ENCODE data around the gene MVB12B. TPM values are rescaled to one million over a fixed set of nuclear protein-coding genes. Genes with fewer than 3 reads are reported as not detected.

Gene MVB12B
- polyA plus RNA-seq, 1 donor from 2014 or later, result 39.5 TPM

DNA sequence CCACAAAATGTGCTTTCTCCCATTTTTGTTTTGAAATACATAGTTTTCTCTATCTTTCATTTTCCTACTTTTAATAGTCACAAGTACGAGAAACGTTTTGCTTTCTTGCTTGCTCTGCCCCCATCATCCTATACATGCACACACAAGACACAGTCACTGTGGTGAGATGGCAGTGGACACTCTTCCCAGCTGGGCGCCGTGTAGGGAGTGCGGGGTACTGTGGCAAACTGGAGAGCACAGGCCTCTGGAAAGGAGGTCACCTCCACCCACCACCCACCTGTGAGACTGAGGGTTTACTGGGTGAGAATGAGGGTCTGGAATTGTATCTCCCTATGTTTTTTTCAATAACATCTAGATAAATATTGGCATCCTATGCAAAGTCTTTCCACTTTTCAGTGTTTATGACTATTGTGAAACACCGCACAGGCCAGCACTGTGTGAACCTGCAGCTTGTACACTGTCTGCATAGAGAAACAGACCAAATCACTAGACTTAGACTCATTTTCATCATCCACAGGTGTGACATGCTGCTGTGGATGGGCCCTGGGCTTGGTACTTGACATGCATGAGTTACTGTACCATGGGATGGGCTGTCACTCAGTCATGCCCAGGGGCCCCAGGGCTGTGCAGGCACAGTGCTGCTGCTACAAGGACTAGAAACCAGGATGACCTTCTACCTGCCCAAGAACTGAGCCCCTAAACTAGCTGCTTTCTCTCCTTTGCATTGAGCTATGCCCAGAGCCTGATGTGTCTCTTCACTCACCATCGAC, 169.0 kb downstream of the MVB12B start:
- peaks cover 12% of the 10 kb centered on the region for H3K27me3 ChIP-seq (ENCODE audit: insufficient read depth, low read depth, low read length)
- no peak overlapping the region for H3K4me2 ChIP-seq (ENCODE audit: low read length)
- H2AFZ ChIP-seq (ENCODE audit: low read depth, low read length), result no peak overlapping the region
- no peaks in the 10 kb centered on the region for H3F3A ChIP-seq (ENCODE audit: insufficient read depth, low read length, poor library complexity, severe bottlenecking)
- no peak overlapping the region for H3K4me3 ChIP-seq (ENCODE audit: low read length)
- no peak overlapping the region for H3K9ac ChIP-seq (ENCODE audit: low read length)
- peaks cover 4% of the 10 kb centered on the region for H4K20me1 ChIP-seq (ENCODE audit: insufficient read depth)
- no peak for TF ChIP-seq RAD21 (conservative IDR thresholded peaks at IDR 0.05)
- no peak for TF ChIP-seq EZH2 (IDR thresholded peaks at IDR 0.05; ENCODE audit: borderline replicate concordance, insufficient read depth, low read length, poor library complexity, severe bottlenecking)
- no peak for TF ChIP-seq EP300 (conservative IDR thresholded peaks at IDR 0.05; ENCODE audit: poor library complexity, severe bottlenecking)
- no peak for TF ChIP-seq POLR2AphosphoS5 (IDR thresholded peaks at IDR 0.05)
- no peak for TF ChIP-seq CTCF (IDR thresholded peaks at IDR 0.05; ENCODE audit: poor library complexity, severe bottlenecking)
- TF ChIP-seq TAF1 (IDR thresholded peaks at IDR 0.05; ENCODE audit: low read depth), result no peak
- TF ChIP-seq MXI1 (conservative IDR thresholded peaks at IDR 0.05; ENCODE audit: poor library complexity, severe bottlenecking), result no peak
- TF ChIP-seq SMC3 (conservative IDR thresholded peaks at IDR 0.05; ENCODE audit: poor library complexity), result no peak
- TF ChIP-seq, protein P1, sequence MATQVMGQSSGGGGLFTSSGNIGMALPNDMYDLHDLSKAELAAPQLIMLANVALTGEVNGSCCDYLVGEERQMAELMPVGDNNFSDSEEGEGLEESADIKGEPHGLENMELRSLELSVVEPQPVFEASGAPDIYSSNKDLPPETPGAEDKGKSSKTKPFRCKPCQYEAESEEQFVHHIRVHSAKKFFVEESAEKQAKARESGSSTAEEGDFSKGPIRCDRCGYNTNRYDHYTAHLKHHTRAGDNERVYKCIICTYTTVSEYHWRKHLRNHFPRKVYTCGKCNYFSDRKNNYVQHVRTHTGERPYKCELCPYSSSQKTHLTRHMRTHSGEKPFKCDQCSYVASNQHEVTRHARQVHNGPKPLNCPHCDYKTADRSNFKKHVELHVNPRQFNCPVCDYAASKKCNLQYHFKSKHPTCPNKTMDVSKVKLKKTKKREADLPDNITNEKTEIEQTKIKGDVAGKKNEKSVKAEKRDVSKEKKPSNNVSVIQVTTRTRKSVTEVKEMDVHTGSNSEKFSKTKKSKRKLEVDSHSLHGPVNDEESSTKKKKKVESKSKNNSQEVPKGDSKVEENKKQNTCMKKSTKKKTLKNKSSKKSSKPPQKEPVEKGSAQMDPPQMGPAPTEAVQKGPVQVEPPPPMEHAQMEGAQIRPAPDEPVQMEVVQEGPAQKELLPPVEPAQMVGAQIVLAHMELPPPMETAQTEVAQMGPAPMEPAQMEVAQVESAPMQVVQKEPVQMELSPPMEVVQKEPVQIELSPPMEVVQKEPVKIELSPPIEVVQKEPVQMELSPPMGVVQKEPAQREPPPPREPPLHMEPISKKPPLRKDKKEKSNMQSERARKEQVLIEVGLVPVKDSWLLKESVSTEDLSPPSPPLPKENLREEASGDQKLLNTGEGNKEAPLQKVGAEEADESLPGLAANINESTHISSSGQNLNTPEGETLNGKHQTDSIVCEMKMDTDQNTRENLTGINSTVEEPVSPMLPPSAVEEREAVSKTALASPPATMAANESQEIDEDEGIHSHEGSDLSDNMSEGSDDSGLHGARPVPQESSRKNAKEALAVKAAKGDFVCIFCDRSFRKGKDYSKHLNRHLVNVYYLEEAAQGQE (IDR thresholded peaks at IDR 0.05; ENCODE audit: borderline replicate concordance), result no peak
- no peaks in the 10 kb centered on the region for H3K9me3 ChIP-seq (ENCODE audit: low read length)
- H3K27ac ChIP-seq (ENCODE audit: low read length), result no peak overlapping the region
- H3K36me3 ChIP-seq (ENCODE audit: insufficient read depth, low read length), result no peaks in the 10 kb centered on the region
- no peaks in the 10 kb centered on the region for H3K79me2 ChIP-seq (replicated peaks; ENCODE audit: insufficient read depth, low read length)
- no peaks in the 10 kb centered on the region for H3K9me2 ChIP-seq (ENCODE audit: insufficient read depth, low read length)

DNA sequence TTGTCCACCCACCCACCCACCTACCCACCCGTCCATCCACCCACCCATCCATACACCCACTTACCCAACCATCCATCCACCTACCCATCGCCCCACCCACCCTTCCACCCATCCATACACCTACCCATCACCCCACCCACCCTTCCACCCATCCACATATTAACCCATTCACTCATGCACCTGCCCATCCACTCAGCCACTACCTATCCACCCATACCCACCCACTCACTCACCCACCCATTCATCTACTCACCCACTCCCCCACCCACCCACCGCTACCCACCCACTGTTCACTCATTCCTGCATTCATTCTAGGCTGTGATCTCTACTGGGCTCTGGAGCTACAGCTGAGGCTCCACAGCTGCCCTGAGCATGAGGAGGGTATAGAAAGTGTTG, 169.6 kb downstream of the MVB12B start:
- no peak for TF ChIP-seq EZH2 (IDR thresholded peaks at IDR 0.05; ENCODE audit: borderline replicate concordance, insufficient read depth, low read length, poor library complexity, severe bottlenecking)
- TF ChIP-seq, protein P1 (IDR thresholded peaks at IDR 0.05; ENCODE audit: borderline replicate concordance), result no peak
- no peak overlapping the region for H3K4me2 ChIP-seq (ENCODE audit: low read length)
- no peak overlapping the region for H3K27ac ChIP-seq (ENCODE audit: low read length)
- H3K9me2 ChIP-seq (ENCODE audit: insufficient read depth, low read length), result no peaks in the 10 kb centered on the region
- H3K9ac ChIP-seq (ENCODE audit: low read length), result no peak overlapping the region
- H3K27me3 ChIP-seq (ENCODE audit: insufficient read depth, low read depth, low read length), result peaks cover 14% of the 10 kb centered on the region
- no peaks in the 10 kb centered on the region for H3F3A ChIP-seq (ENCODE audit: insufficient read depth, low read length, poor library complexity, severe bottlenecking)
- no peaks in the 10 kb centered on the region for H3K79me2 ChIP-seq (replicated peaks; ENCODE audit: insufficient read depth, low read length)
- no peaks in the 10 kb centered on the region for H3K36me3 ChIP-seq (ENCODE audit: insufficient read depth, low read length)
- no peak overlapping the region for H3K4me3 ChIP-seq (ENCODE audit: low read length)
- H2AFZ ChIP-seq (ENCODE audit: low read depth, low read length), result no peak overlapping the region
- H4K20me1 ChIP-seq (ENCODE audit: insufficient read depth), result peaks cover 4% of the 10 kb centered on the region
- H3K9me3 ChIP-seq (ENCODE audit: low read length), result no peaks in the 10 kb centered on the region
